GM12878 (cell line): ENCODE results near the gene SPDL1. TPM values are rescaled to one million over a fixed set of nuclear protein-coding genes. Genes with fewer than 3 reads are reported as not detected.

Source experiments
- ATAC-seq: fragments of 200-7000 bp; cut with Tn5 transposase; 3 replicates; pipeline ENCODE4 v1.9.1; 2020; ENCODE audit warnings: mild to moderate bottlenecking, moderate library complexity
- BruUV-seq: library from RNA; stranded (reverse); fragments of 400-500 nt; replicated peaks from 2 replicates; lab custom pipeline; 2021; lab: Mats Ljungman, UMichigan
- CTCF ChIA-PET: fragments of 300-600 bp; sonication (Branson Sonifier 250); formaldehyde crosslinking; extraction: SDS; loops from one replicate; lab custom pipeline; 2021; ENCODE audit warnings: inconsistent platforms; lab: Yijun Ruan, JAX
- POLR2A ChIA-PET: fragments of 350-600 bp; formaldehyde crosslinking; extraction: SDS; loops from one replicate; lab custom pipeline; 2021; ENCODE audit warnings: inconsistent platforms; lab: Charles Lee
- RAD21 ChIA-PET: fragments of 300-600 bp; sonication (Branson Sonifier 250); formaldehyde crosslinking; loops from one replicate; lab custom pipeline; 2023; ENCODE audit warnings: antibody characterized with exemption; ENCODE audit not compliant: unreplicated experiment; lab: Charles Lee
- SMC1A ChIA-PET: fragments of 300-600 bp; sonication (Branson Sonifier 250); formaldehyde crosslinking; loops from one replicate; lab custom pipeline; 2023; ENCODE audit not compliant: unreplicated experiment, uncharacterized antibody; lab: Charles Lee
- DNase-seq: peaks from one replicate; pipeline ENCODE4 v3.0.0-alpha.2; 2011; ENCODE audit warnings: low read depth, low spot score
- FAIRE-seq: peaks from 3 replicates; lab custom pipeline; 2011; peaks lifted over from hg19 to GRCh38; lab: Jason Lieb, UNC
- H2AFZ ChIP-seq: 2 replicates; pipeline ENCODE4 v1.6.0; 2011; ENCODE audit warnings: low read depth, low read length, control low read depth; ENCODE audit not compliant: control insufficient read depth
- H3K27ac ChIP-seq: 2 replicates; pipeline ENCODE4 v1.5.1; 2011; ENCODE audit warnings: control low read depth; ENCODE audit not compliant: control insufficient read depth, insufficient read depth
- H3K27me3 ChIP-seq, 2 experiments: replicated peaks in 1 of 2; 2 replicates each; pipeline versions ENCODE4 v1.6.0 to v1.6.1; 2011; ENCODE audit warnings: low read length in 1 of 2; ENCODE audit not compliant: control insufficient read depth in 2 of 2, insufficient read depth in 2 of 2
- H3K36me3 ChIP-seq, 2 experiments: 2 replicates each; pipeline ENCODE4 v1.5.1; 2011; ENCODE audit warnings: low read length in 1 of 2; ENCODE audit not compliant: control insufficient read depth in 2 of 2, insufficient read depth in 2 of 2
- H3K4me1 ChIP-seq: 2 replicates; pipeline ENCODE4 v1.6.1; 2011; ENCODE audit warnings: mild to moderate bottlenecking, low read length, moderate library complexity, mixed read lengths; ENCODE audit not compliant: control insufficient read depth, insufficient read depth
- H3K4me2 ChIP-seq: 2 replicates; pipeline ENCODE4 v1.6.0; 2011; ENCODE audit warnings: control low read depth; ENCODE audit not compliant: control insufficient read depth, insufficient read depth
- H3K4me3 ChIP-seq: fragments of 200-600 bp; sonication (generic); 2 replicates; pipeline ENCODE4 v1.5.1; 2016
- H3K79me2 ChIP-seq: 2 replicates; pipeline ENCODE4 v1.6.0; 2011; ENCODE audit warnings: low read length; ENCODE audit not compliant: control insufficient read depth, insufficient read depth
- H3K9ac ChIP-seq: 2 replicates; pipeline ENCODE4 v1.8.0; 2011; ENCODE audit warnings: low read length, control low read depth, mixed read lengths; ENCODE audit not compliant: control insufficient read depth, insufficient read depth
- H3K9me3 ChIP-seq: replicated peaks from 3 replicates; pipeline ENCODE4 v1.5.1; 2011; ENCODE audit warnings: mild to moderate bottlenecking, low read length; ENCODE audit not compliant: control insufficient read depth, insufficient read depth
- H4K20me1 ChIP-seq: 2 replicates; pipeline ENCODE4 v1.6.0; 2011; ENCODE audit not compliant: control insufficient read depth, insufficient read depth
- CBX3 ChIP-seq: fragments of 200-600 bp; sonication (generic); IDR thresholded peaks from 2 replicates; pipeline ENCODE4 v1.6.1; 2016; ENCODE audit warnings: low read depth, borderline replicate concordance
- CHD1 ChIP-seq: IDR thresholded peaks from 2 replicates; pipeline ENCODE4 v1.6.1; 2012; ENCODE audit warnings: low read depth, low read length, improper control_type of control experiment
- EZH2 ChIP-seq: IDR thresholded peaks from 2 replicates; pipeline ENCODE4 v1.6.1; 2012; ENCODE audit warnings: low read depth, mild to moderate bottlenecking, control low read depth, inconsistent platforms, low read length, borderline replicate concordance; ENCODE audit not compliant: control insufficient read depth
- IKZF1 ChIP-seq: fragments of 450-650 bp; conservative IDR thresholded peaks from 2 replicates; pipeline ENCODE4 v1.6.1; 2017; ENCODE audit warnings: antibody characterized with exemption, mild to moderate bottlenecking
- PBX3 ChIP-seq: IDR thresholded peaks from 2 replicates; pipeline ENCODE4 v1.6.1; 2011; ENCODE audit warnings: mild to moderate bottlenecking, low read depth, low read length, moderate library complexity; ENCODE audit not compliant: insufficient replicate concordance
- PKNOX1 ChIP-seq: fragments of 450-650 bp; IDR thresholded peaks from 2 replicates; pipeline ENCODE4 v1.6.1; 2016; ENCODE audit warnings: mild to moderate bottlenecking
- POLR2AphosphoS5 ChIP-seq: IDR thresholded peaks from 2 replicates; pipeline ENCODE4 v1.6.1; 2011; ENCODE audit warnings: mild to moderate bottlenecking, low read length, inconsistent platforms
- POU2F2 ChIP-seq: IDR thresholded peaks from 3 replicates; pipeline ENCODE4 v1.6.1; 2011; ENCODE audit warnings: low read depth, mild to moderate bottlenecking, low read length, borderline replicate concordance
- RELA ChIP-seq: fragments of 450-650 bp; IDR thresholded peaks from 2 replicates; pipeline ENCODE4 v1.8.0; 2014; ENCODE audit warnings: borderline replicate concordance; ENCODE audit not compliant: partially characterized antibody
- TARDBP ChIP-seq: IDR thresholded peaks from 2 replicates; pipeline ENCODE4 v1.6.1; 2016; ENCODE audit warnings: borderline replicate concordance
- TBL1XR1 ChIP-seq: IDR thresholded peaks from 2 replicates; pipeline ENCODE4 v1.6.1; 2012; ENCODE audit warnings: low read depth, low read length, improper control_type of control experiment
- TCF12 ChIP-seq: IDR thresholded peaks from 2 replicates; pipeline ENCODE4 v1.6.1; 2011; ENCODE audit warnings: low read depth, mild to moderate bottlenecking, low read length
- ZNF592 ChIP-seq: fragments of 450-650 bp; IDR thresholded peaks from 2 replicates; pipeline ENCODE4 v1.6.1; 2017; ENCODE audit warnings: mild to moderate bottlenecking, moderate library complexity
- WGBS: methylation state at CpG from one replicate; pipeline ENCODE4 v1.1.6; 2016; ENCODE audit warnings: low lambda C conversion rate; ENCODE audit not compliant: insufficient replicate concordance, insufficient coverage; ENCODE audit errors: missing lambda C conversion rate; 5-methylcytosine and 5-hydroxymethylcytosine counted together
- in situ Hi-C: fragments of 300-500 bp; cut with MboI; formaldehyde crosslinking; loops from 9 replicates; pipeline ENCODE4 v1.14.3; 2018; ENCODE audit warnings: mixed read lengths
- intact Hi-C: fragments of 100-400 bp; cut with micrococcal nuclease; formaldehyde crosslinking; loops from one replicate; pipeline ENCODE4 v1.14.2; 2022; ENCODE audit not compliant: unreplicated experiment
- polyA plus RNA-seq, 11 experiments: library from polyadenylated mRNA; depleted of rRNA in 4 of 11; unstranded in 6 of 11; stranded (reverse) in 5 of 11; fragments of >200 nt; fragmentation: Nextera tagmentation in 4 of 11; fragmentation: Illumina TruSeq in 1 of 11; extraction: Ambion mirVana in 4 of 11; extraction: Trizol in 1 of 11; gene quantifications; 1 replicate in 1 of 11; 2 replicates in 10 of 11; pipeline versions ENCODE4 v1.2.1 to v1.2.3, GENCODE V29; 2011 to 2016; ENCODE audit warnings: inconsistent platforms in 2 of 11, missing spikeins in 2 of 11, low read depth in 1 of 11
- total RNA-seq, 4 experiments: library from RNA; depleted of rRNA in 3 of 4; stranded (reverse); fragments of >200 nt in 3 of 4; fragmentation: Illumina TruSeq in 1 of 4; extraction: Trizol in 1 of 4; gene quantifications; 2 replicates each; pipeline versions ENCODE4 v1.2.1 to v1.2.3, GENCODE V29; 2013 to 2021
- TF ChIP-seq, protein P1 (sequence below): fragments of 450-650 bp; formaldehyde crosslinking; IDR thresholded peaks from 2 replicates; pipeline ENCODE4 v1.4.0; 2022; ENCODE audit warnings: mild to moderate bottlenecking, moderate library complexity

Gene SPDL1
- total and polyA plus RNA-seq, 10 of the 15 experiments (the other 5 are each of a cell fraction or from before 2014, with no cell fraction given) = 34.2 to 69.9 (median 46.0) TPM

DNA sequence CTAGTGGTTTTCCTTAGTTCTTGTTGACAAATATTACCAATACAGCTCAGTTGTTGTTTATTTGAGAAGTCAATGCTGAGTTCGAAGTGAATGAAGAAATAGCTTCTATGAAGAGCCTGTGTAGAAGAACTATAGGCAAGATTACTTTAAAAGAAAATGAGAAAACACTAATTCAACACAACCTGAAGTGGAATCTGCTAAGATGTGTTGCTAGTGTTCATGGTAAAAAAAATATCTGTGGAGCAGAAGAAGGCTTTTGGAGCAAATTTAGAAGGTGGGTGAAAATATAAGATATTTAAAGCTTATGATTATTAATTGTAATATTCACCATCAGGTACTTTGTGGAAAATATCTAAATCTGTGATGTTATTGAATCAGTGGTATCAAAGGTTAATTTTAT lies 51.0 kb downstream of the SPDL1 start:
- intact Hi-C loops = no loop called here
- ATAC-seq (no peak), DNase-seq (no peak), FAIRE-seq (no peak)
- Histone ChIP-seq H3K4me1 (peaks cover 12% of the 10 kb centered on the region; the same call in 1 of the 2 replicates), H4K20me1 (no peaks in the 10 kb centered on the region), H3K9me3 (peaks cover 4% of the 10 kb centered on the region; the same call in 2 of the 3 replicates), H3K36me3 (no peaks in the 10 kb centered on the region; a peak in 2 of 4 replicates), H3K4me2 (no peak overlapping the region), H2AFZ (no peak overlapping the region), H3K27ac (no peak overlapping the region), H3K4me3 (no peak overlapping the region), H3K27me3 (no peaks in the 10 kb centered on the region), H3K9ac (no peak overlapping the region), H3K79me2 (peaks cover 30% of the 10 kb centered on the region)
- RAD21 ChIA-PET = interaction anchor here (1.0 to 1.5 kb wide), 3 partner anchors 13 to 51 kb away, joined by 3 to 7 read pairs (median 5); partner anchors contain the start of gene SPDL1
- CTCF ChIA-PET = interaction anchor here (0.7 to 1.3 kb wide), 6 partner anchors 26 to 647 kb away, joined by 3 to 4 read pairs (median 4); partner anchors contain the start of gene SPDL1
- POLR2A ChIA-PET = interaction anchor here (0.6 to 3.9 kb wide), 3 partner anchors 18 to 1112 kb away, joined by 3 to 16 read pairs (median 3); no protein-coding TSS in a partner anchor
- 90% methylated on average over 1 of the region's 1 CpG for WGBS
- BruUV-seq = no TSS peak
- SMC1A ChIA-PET = interaction anchor here (0.8 to 4.9 kb wide), 9 partner anchors 11 to 170 kb away, joined by 3 to 36 read pairs (median 4); no protein-coding TSS in a partner anchor
- in situ Hi-C loops = no loop called here
- TF ChIP-seq IKZF1 (no peak), TCF12 (no peak), POU2F2 (no peak), PKNOX1 (no peak), CHD1 (no peak), ZNF592 (no peak), PBX3 (no peak), POLR2AphosphoS5 (no peak), RELA (no peak), EZH2 (no peak), CBX3 (no peak), TARDBP (no peak), TBL1XR1 (no peak)
- TF ChIP-seq, protein P1, sequence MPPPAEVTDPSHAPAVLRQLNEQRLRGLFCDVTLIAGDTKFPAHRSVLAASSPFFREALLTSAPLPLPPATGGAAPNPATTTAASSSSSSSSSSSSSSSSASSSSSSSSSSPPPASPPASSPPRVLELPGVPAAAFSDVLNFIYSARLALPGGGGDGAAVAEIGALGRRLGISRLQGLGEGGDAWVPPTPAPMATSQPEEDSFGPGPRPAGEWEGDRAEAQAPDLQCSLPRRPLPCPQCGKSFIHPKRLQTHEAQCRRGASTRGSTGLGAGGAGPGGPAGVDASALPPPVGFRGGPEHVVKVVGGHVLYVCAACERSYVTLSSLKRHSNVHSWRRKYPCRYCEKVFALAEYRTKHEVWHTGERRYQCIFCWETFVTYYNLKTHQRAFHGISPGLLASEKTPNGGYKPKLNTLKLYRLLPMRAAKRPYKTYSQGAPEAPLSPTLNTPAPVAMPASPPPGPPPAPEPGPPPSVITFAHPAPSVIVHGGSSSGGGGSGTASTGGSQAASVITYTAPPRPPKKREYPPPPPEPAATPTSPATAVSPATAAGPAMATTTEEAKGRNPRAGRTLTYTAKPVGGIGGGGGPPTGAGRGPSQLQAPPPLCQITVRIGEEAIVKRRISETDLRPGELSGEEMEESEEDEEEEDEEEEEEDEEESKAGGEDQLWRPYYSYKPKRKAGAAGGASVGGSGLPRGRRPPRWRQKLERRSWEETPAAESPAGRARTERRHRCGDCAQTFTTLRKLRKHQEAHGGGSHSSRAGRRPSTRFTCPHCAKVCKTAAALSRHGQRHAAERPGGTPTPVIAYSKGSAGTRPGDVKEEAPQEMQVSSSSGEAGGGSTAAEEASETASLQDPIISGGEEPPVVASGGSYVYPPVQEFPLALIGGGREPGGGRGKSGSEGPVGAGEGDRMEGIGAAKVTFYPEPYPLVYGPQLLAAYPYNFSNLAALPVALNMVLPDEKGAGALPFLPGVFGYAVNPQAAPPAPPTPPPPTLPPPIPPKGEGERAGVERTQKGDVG = no peak
